Right renal cortex interstitium (tissue), 3 donors: ENCODE measurements around the gene RHBDF2. TPM values are rescaled to one million over a fixed set of nuclear protein-coding genes. Genes with fewer than 3 reads are reported as not detected.

Experiments used
- DNase-seq, 3 donors: peaks; one replicate each; pipeline ENCODE4 v3.0.0-alpha.2; 2013; ENCODE audit warnings: low read depth in 3 of 3, low spot score in 2 of 3
- polyA plus RNA-seq, 3 donors: library from polyadenylated mRNA; unstranded; fragments of 120-200 nt; gene quantifications; one replicate each; pipeline ENCODE4 v1.2.1, GENCODE V29; 2013; ENCODE audit not compliant: insufficient read length in 3 of 3

Gene RHBDF2
- polyA plus RNA-seq, 3 donors = 5.6 to 7.2 (median 5.7) TPM

DNA sequence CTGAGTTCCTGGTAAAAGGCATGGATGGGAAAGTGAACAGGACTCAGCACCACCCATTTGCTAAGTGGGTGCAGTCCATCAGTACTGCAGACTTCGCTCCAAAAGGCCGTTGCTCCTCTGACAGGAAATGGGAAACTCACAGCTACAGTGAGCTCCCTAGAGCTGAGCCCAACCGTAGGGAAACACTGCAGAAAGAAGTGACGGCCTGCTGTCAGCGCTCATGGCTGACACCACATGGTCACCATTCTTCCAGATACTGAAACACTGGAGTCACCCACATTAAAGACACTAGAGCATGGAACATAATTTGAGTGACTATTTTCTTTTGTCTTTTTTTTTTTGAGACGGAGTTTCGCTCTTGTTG is 80.2 kb downstream of the RHBDF2 start:
- no peak for DNase-seq

Other genes starting within 250 kb of the RHBDF2 start
- 10 to 100 TPM; 21.8 to 28.5 (median 23.6) TPM for gene UBALD2, start 236.1 kb downstream of the RHBDF2 start, polyA plus RNA-seq
- gene QRICH2, start 193.1 kb downstream of the RHBDF2 start, polyA plus RNA-seq = 1 to 10 TPM; 4.2 to 5.0 (median 5.0) TPM
- gene PRPSAP1, start 147.5 kb downstream of the RHBDF2 start, polyA plus RNA-seq = 10 to 100 TPM; 81.1 to 85.4 (median 83.9) TPM
- 1 to 10 TPM; 1.7 to 2.5 (median 2.3) TPM for gene SPHK1, start 116.8 kb downstream of the RHBDF2 start, polyA plus RNA-seq
- gene UBE2O, start 48.3 kb downstream of the RHBDF2 start, polyA plus RNA-seq = 10 to 100 TPM; 23.6 to 26.5 (median 25.1) TPM
- under 1 TPM in 1 of 3 donors, not detected in 2; 0.35 TPM for gene AANAT, start 33.8 kb downstream of the RHBDF2 start, polyA plus RNA-seq
- gene CYGB, start 36.3 kb upstream of the RHBDF2 start, polyA plus RNA-seq = 10 to 100 TPM in 2 of 3 donors, 1 to 10 TPM in 1; 9.2 to 13.4 (median 11.1) TPM
- gene PRCD, start 38.6 kb upstream of the RHBDF2 start, polyA plus RNA-seq = 1 to 10 TPM; 2.2 to 3.7 (median 3.0) TPM
- gene ST6GALNAC2, start 84.4 kb upstream of the RHBDF2 start, polyA plus RNA-seq = 1 to 10 TPM; 8.5 to 9.9 (median 9.6) TPM
- under 1 TPM; 0.18 to 0.43 (median 0.25) TPM for gene ST6GALNAC1, start 142.3 kb upstream of the RHBDF2 start, polyA plus RNA-seq
- 100 to 1,000 TPM; 107 to 119 (median 114) TPM for gene MXRA7, start 209.5 kb upstream of the RHBDF2 start, polyA plus RNA-seq
- 10 to 100 TPM; 21.1 to 25.8 (median 21.9) TPM for gene JMJD6, start 225.2 kb upstream of the RHBDF2 start, polyA plus RNA-seq
- 10 to 100 TPM; 43.3 to 47.3 (median 44.8) TPM for gene METTL23, start 225.4 kb upstream of the RHBDF2 start, polyA plus RNA-seq
- 100 to 1,000 TPM; 395 to 434 (median 415) TPM for gene SRSF2, start 235.9 kb upstream of the RHBDF2 start, polyA plus RNA-seq
- gene MFSD11, start 236.7 kb upstream of the RHBDF2 start, polyA plus RNA-seq = 10 to 100 TPM; 24.6 to 27.7 (median 25.6) TPM